ENCODE measurements around the gene ALG14.
A peak's percentile ranks its signal among the peaks of the same experiment; 100 is the strongest.

Gene ALG14

DNA sequence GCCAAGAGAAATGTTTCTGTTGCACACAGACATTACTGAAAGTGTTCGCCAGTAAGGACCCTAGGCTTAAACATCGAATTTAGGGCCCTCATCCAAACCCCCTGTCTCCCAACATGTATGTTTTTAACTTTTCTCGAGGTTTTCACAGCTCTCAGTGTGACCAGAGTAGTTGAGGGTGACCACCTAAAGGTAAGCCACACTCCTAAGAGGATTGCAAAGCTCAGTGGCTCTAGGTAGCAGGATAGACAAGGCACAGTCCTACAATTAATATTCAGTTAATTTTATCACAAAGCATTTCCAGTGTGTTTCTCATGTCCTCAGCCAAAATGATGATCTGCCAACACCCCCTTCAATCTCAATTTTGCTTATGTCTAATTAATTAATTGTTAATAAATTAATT is 695 bp upstream of the ALG14 start:
- DNase-seq (ENCODE audit: low read depth) = no peak
- peak overlapping the region; percentile 77 for H3K4me3 ChIP-seq (replicated peaks; ENCODE audit: low read depth, low read length)
- TF ChIP-seq, protein P1, sequence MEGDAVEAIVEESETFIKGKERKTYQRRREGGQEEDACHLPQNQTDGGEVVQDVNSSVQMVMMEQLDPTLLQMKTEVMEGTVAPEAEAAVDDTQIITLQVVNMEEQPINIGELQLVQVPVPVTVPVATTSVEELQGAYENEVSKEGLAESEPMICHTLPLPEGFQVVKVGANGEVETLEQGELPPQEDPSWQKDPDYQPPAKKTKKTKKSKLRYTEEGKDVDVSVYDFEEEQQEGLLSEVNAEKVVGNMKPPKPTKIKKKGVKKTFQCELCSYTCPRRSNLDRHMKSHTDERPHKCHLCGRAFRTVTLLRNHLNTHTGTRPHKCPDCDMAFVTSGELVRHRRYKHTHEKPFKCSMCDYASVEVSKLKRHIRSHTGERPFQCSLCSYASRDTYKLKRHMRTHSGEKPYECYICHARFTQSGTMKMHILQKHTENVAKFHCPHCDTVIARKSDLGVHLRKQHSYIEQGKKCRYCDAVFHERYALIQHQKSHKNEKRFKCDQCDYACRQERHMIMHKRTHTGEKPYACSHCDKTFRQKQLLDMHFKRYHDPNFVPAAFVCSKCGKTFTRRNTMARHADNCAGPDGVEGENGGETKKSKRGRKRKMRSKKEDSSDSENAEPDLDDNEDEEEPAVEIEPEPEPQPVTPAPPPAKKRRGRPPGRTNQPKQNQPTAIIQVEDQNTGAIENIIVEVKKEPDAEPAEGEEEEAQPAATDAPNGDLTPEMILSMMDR (IDR thresholded peaks at IDR 0.05; ENCODE audit: low read length, missing control alignments) = no peak

DNA sequence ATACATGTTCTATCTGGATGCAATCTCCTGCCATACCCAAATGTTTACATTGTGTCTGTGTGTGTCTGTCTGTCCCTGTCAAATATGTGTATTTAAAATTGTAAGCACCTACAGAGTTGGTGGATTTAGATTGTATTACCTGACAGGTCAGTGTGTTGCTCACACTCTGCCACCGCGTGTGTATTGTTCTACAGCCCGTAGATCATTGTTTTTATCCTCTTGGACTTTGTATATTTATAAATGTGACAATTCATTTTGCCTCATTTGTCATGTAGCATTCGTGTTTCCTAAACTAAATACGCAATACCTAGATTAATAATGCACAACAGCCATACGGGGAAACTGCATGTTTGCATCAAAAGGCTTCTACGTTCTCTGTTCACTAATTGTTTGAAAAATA is 634 bp downstream of the ALG14 start:
- TF ChIP-seq, protein P1 (IDR thresholded peaks at IDR 0.05; ENCODE audit: low read length, missing control alignments) = no peak
- H3K4me3 ChIP-seq (replicated peaks; ENCODE audit: low read depth, low read length) = peak overlapping the region; percentile 77
- no peak for DNase-seq (ENCODE audit: low read depth)

DNA sequence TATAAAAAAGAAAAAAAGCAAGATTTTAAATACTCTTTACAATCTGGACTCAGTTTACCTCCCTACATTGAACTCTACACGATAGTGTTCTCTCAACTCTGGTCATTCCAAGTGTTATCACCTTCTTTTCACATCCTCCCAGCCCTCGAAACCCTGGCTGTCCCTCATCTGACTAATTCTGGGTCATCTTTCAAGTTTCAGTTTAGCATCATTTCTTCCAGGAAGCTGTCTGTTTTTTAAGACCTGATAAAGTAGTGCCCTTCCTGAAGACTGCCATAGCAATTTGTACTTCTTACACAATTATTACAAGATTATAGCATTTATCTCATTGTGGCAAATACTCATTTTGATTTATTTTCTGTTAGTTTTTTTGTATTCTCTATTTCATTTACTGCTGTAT is 1.2 kb downstream of the ALG14 start:
- DNase-seq (ENCODE audit: low read depth) = no peak
- TF ChIP-seq, protein P1 (IDR thresholded peaks at IDR 0.05; ENCODE audit: low read length, missing control alignments) = no peak
- H3K4me3 ChIP-seq (replicated peaks; ENCODE audit: low read depth, low read length) = peak overlapping the region; percentile 77

DNA sequence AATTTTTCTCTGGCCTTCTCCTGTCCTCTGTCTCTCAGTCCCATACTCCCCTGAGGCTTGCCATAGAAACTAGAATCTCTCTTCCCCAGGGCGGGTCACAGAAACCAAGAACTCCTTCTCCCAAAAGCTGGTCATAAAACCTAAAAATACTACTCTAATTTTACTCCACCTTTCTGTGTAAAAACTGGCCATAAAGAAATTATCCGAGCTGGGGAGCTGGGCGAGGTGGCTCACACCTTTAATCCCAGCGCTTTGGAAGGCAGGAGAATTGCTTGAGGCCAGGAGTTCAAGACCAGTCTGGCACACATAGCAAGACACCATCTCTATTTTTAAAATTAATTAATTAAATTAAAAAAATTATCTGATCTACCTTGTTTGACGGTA is 3.0 kb downstream of the ALG14 start:
- TF ChIP-seq, protein P1 (IDR thresholded peaks at IDR 0.05; ENCODE audit: low read length, missing control alignments) = no peak
- DNase-seq (ENCODE audit: low read depth) = no peak
- no peak overlapping the region for H3K4me3 ChIP-seq (replicated peaks; ENCODE audit: low read depth, low read length)

DNA sequence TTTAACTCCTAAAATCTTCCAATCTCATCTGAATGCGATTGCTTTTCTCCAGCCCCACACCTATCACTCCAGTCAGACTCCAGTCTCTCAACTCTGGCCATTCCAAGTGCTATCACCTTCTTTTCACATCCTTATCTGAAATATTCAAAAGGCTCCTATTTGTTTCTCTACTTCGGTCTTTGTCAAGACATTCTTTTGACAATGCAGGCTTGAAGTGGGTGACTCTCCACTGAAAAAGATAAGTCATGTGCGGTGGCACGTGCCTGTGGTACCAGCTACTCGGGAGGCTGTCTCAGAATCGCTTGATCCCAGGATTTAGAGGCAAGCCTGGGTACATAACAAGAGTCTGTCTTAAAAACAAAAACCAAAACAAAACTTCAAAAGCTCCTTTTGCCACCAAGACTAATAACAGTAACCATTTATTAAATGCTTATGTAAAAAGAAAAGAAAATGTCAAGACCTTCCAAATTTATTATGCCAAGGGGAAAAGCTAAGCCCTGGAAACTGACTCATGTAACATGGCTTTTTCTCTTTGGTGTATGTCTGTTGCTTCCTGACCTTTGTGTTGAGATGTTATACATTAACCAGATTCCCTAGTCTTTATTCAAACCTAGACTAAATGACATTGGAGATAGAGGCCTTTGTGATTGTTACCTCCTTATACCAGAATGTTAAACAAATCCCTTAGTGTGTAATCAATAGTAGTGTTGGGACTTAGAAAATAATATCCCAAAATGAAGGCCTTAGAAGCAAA is 3.6 kb downstream of the ALG14 start:
- no peak overlapping the region for H3K4me3 ChIP-seq (replicated peaks; ENCODE audit: low read depth, low read length)
- no peak for DNase-seq (ENCODE audit: low read depth)
- TF ChIP-seq, protein P1 (IDR thresholded peaks at IDR 0.05; ENCODE audit: low read length, missing control alignments) = no peak

DNA sequence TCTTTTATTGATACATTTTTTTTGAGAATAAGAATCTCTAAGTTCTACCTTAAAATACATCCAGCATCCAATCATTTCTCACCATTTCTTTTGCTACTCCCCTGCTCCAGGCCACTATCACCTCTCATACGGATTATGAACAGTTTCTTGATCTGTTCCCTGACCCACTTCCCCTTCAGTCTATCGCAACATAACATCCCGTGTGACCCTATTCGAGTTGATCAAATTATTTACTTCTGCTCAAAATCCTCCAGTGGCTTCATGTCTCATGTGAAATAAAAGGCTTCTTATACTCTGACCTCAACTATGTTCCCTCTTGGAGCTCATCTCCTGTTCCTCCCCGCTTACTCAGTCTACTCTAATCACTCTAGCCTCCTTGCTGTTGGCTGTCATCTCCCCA is 5.2 kb downstream of the ALG14 start:
- no peak for DNase-seq (ENCODE audit: low read depth)

More for the DNA sequence above, 5.2 kb downstream of the ALG14 start:
- H3K4me3 ChIP-seq (replicated peaks; ENCODE audit: low read depth, low read length) = no peak overlapping the region
- TF ChIP-seq, protein P1 (IDR thresholded peaks at IDR 0.05; ENCODE audit: low read length, missing control alignments) = no peak

Measured in fibroblast of pulmonary artery (primary cell).